Measurements from ENCODE around the gene OVOL3.

Gene OVOL3

DNA sequence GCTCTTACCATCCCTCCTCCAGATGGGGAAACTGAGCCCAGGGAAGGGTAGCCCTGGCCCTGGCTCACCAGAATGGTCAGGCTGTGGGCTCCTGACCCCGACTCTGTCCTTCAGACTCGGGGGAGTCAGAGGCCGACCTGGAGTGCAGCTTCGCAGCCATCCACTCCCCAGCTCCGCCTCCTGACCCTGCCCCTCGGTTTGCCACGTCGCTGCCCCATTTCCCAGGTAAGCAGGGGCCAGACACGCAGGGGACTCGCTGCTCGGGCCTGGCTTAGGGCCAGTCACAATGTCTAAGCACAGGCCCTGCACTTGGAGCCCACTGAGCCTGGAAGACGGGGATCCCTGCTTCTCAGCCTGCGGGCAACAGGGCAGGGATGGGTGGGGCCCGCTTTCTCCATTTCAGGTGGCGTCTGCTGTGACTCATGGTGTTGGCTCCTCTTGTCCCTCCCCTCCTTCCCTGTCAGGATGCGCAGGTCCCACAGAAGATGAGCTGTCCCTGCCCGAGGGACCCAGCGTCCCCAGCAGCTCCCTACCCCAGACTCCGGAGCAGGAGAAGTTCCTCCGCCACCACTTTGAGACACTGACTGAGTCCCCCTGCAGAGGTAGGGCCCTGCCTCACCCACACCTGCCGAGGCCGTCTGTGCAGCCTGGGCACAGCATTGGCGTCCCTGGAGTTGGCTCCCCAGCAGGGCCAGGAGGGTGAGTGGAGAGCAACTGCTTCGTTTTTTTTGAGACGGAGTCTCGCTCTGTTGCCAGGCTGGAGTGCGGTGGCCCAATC is 9.2 kb upstream of the OVOL3 start:
- no peak overlapping the region for H2BK120ac ChIP-seq (ENCODE audit: low read depth, low read length)
- H3K36me3 ChIP-seq (ENCODE audit: control insufficient read depth, insufficient read depth, low read length): peaks cover 6% of the 10 kb centered on the region
- no peak overlapping the region for H2AK5ac ChIP-seq (ENCODE audit: low read length)
- WGBS (ENCODE audit: extremely low coverage, insufficient coverage, low lambda C conversion rate): no CpG with 5 or more reads among the region's 27 CpGs
- H2BK15ac ChIP-seq (replicated peaks; ENCODE audit: low read depth): no peak overlapping the region
- no peak overlapping the region for H3K56ac ChIP-seq (ENCODE audit: low read length)
- no peak overlapping the region for H3K4ac ChIP-seq (ENCODE audit: low read depth, low read length)
- no peak overlapping the region for H3K18ac ChIP-seq (ENCODE audit: low read length)
- H3K23ac ChIP-seq (ENCODE audit: low read length): no peak overlapping the region
- DNase-seq: no peak
- no peak overlapping the region for H3K27ac ChIP-seq (ENCODE audit: low read depth, low read length)
- H3K9ac ChIP-seq (ENCODE audit: low read length): no peak overlapping the region
- H4K5ac ChIP-seq (ENCODE audit: low read length): no peak overlapping the region
- no peaks in the 10 kb centered on the region for H3K79me1 ChIP-seq (ENCODE audit: low read length)
- no peak overlapping the region for H3K4me2 ChIP-seq (ENCODE audit: low read length)
- H3K27me3 ChIP-seq (ENCODE audit: insufficient read depth, low read length, poor library complexity): no peaks in the 10 kb centered on the region
- H3K4me3 ChIP-seq (ENCODE audit: low read length): no peak overlapping the region
- no peak overlapping the region for H4K8ac ChIP-seq (ENCODE audit: low read depth, low read length)
- H3K79me2 ChIP-seq (ENCODE audit: control insufficient read depth, insufficient read depth, low read length): no peaks in the 10 kb centered on the region
- H3K4me1 ChIP-seq (ENCODE audit: control insufficient read depth, low read depth, low read length): no peaks in the 10 kb centered on the region
- no peak overlapping the region for H2BK5ac ChIP-seq (ENCODE audit: low read length)

DNA sequence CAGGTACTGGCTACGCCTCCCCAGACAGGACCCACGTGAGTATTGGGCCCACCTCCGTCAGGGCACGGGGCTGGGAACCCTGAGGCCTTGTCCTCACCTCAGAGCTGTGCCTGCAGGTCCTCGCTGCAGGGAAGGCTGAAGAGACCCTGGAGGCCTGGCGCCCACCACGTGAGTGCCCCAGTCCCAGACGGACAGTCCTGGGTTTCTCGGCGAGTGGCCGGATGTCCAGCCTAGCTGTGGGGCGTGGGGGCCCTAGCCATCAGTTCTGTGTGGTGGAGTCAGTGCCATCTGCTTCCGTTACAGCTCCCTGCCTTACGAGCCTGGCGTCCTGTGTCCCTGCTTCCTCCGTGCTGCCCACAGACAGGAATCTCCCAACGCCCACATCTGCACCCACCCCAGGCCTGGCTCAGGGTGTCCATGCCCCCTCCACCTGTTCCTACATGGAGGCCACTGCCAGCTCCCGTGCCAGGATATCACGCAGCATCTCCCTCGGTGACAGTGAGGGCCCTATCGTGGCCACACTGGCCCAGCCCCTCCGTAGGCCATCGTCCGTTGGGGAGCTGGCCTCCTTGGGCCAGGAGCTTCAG is 7.8 kb upstream of the OVOL3 start:
- no peaks in the 10 kb centered on the region for H3K79me1 ChIP-seq (ENCODE audit: low read length)
- no peak overlapping the region for H3K18ac ChIP-seq (ENCODE audit: low read length)
- no peak overlapping the region for H2BK120ac ChIP-seq (ENCODE audit: low read depth, low read length)
- no peak overlapping the region for H3K23ac ChIP-seq (ENCODE audit: low read length)
- no peaks in the 10 kb centered on the region for H3K4me1 ChIP-seq (ENCODE audit: control insufficient read depth, low read depth, low read length)
- DNase-seq: no peak
- no peak overlapping the region for H4K8ac ChIP-seq (ENCODE audit: low read depth, low read length)
- no peak overlapping the region for H3K4me3 ChIP-seq (ENCODE audit: low read length)
- no peak overlapping the region for H3K56ac ChIP-seq (ENCODE audit: low read length)
- no CpG with 5 or more reads among the region's 24 CpGs for WGBS (ENCODE audit: extremely low coverage, insufficient coverage, low lambda C conversion rate)
- peaks cover 6% of the 10 kb centered on the region for H3K36me3 ChIP-seq (ENCODE audit: control insufficient read depth, insufficient read depth, low read length)
- no peak overlapping the region for H2BK5ac ChIP-seq (ENCODE audit: low read length)
- H3K4ac ChIP-seq (ENCODE audit: low read depth, low read length): no peak overlapping the region
- H2BK15ac ChIP-seq (replicated peaks; ENCODE audit: low read depth): no peak overlapping the region
- H2AK5ac ChIP-seq (ENCODE audit: low read length): no peak overlapping the region
- H3K27ac ChIP-seq (ENCODE audit: low read depth, low read length): no peak overlapping the region
- no peak overlapping the region for H3K4me2 ChIP-seq (ENCODE audit: low read length)
- no peaks in the 10 kb centered on the region for H3K79me2 ChIP-seq (ENCODE audit: control insufficient read depth, insufficient read depth, low read length)
- no peak overlapping the region for H4K5ac ChIP-seq (ENCODE audit: low read length)
- no peaks in the 10 kb centered on the region for H3K27me3 ChIP-seq (ENCODE audit: insufficient read depth, low read length, poor library complexity)
- H3K9ac ChIP-seq (ENCODE audit: low read length): no peak overlapping the region

DNA sequence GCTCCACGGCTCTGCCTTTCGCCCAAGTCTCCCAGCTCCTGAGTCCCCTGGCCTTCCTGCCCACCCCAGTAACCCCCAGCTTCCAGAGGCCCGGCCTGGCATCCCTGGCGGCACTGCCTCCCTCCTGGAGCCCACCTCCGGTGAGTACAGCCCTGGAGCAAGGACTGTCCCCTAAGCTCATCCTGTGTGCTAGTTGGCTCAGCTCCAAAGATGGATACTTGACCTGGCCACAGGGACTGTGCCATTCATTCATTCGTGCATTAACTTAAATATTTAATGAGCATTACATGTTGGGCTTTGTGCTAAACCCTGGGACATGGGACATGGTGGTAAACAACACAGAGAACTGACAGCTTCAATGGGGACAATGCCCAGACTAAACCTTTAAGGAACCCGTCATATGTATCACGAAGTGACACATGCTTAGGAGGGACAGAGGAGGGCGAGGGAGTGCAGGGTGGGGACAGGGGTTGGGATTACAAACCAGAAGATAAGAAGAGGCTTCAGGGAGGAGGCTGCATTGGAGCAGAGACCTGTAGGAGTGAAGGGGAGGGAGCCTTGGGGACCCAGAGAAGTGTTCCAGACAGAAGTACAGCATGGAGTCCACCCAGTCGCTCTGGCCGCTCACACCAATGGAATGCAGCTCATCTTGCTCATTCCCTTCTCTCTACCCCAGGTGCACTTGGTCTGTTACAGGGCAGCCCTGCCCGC is 6.9 kb upstream of the OVOL3 start:
- Histone ChIP-seq H2AK5ac (ENCODE audit: low read length) (no peak overlapping the region), H3K27ac (ENCODE audit: low read depth, low read length) (no peak overlapping the region), H3K4ac (ENCODE audit: low read depth, low read length) (no peak overlapping the region), H3K79me1 (ENCODE audit: low read length) (no peaks in the 10 kb centered on the region), H3K9ac (ENCODE audit: low read length) (no peak overlapping the region), H3K23ac (ENCODE audit: low read length) (no peak overlapping the region), H3K4me2 (ENCODE audit: low read length) (no peak overlapping the region), H3K18ac (ENCODE audit: low read length) (no peak overlapping the region), H2BK5ac (ENCODE audit: low read length) (no peak overlapping the region), H3K36me3 (ENCODE audit: control insufficient read depth, insufficient read depth, low read length) (peaks cover 6% of the 10 kb centered on the region), H3K27me3 (ENCODE audit: insufficient read depth, low read length, poor library complexity) (no peaks in the 10 kb centered on the region), H2BK120ac (ENCODE audit: low read depth, low read length) (no peak overlapping the region), H4K5ac (ENCODE audit: low read length) (no peak overlapping the region), H4K8ac (ENCODE audit: low read depth, low read length) (no peak overlapping the region), H3K79me2 (ENCODE audit: control insufficient read depth, insufficient read depth, low read length) (no peaks in the 10 kb centered on the region), H2BK15ac (replicated peaks; ENCODE audit: low read depth) (no peak overlapping the region), H3K56ac (ENCODE audit: low read length) (no peak overlapping the region), H3K4me3 (ENCODE audit: low read length) (no peak overlapping the region), H3K4me1 (ENCODE audit: control insufficient read depth, low read depth, low read length) (no peaks in the 10 kb centered on the region)
- DNase-seq: no peak
- no CpG with 5 or more reads among the region's 12 CpGs for WGBS (ENCODE audit: extremely low coverage, insufficient coverage, low lambda C conversion rate)

- H3K18ac ChIP-seq (ENCODE audit: low read length): no peak overlapping the region
- no peak overlapping the region for H3K56ac ChIP-seq (ENCODE audit: low read length)
- H3K27ac ChIP-seq (ENCODE audit: low read depth, low read length): no peak overlapping the region
- H3K4ac ChIP-seq (ENCODE audit: low read depth, low read length): no peak overlapping the region
- H3K4me1 ChIP-seq (ENCODE audit: control insufficient read depth, low read depth, low read length): no peaks in the 10 kb centered on the region
- H3K4me3 ChIP-seq (ENCODE audit: low read length): no peak overlapping the region
- no peak for DNase-seq
- H2BK5ac ChIP-seq (ENCODE audit: low read length): no peak overlapping the region
- no peak overlapping the region for H4K8ac ChIP-seq (ENCODE audit: low read depth, low read length)
- no peak overlapping the region for H2BK120ac ChIP-seq (ENCODE audit: low read depth, low read length)
- no peak overlapping the region for H3K23ac ChIP-seq (ENCODE audit: low read length)
- H4K5ac ChIP-seq (ENCODE audit: low read length): no peak overlapping the region
- H3K79me1 ChIP-seq (ENCODE audit: low read length): no peaks in the 10 kb centered on the region
- H2AK5ac ChIP-seq (ENCODE audit: low read length): no peak overlapping the region
- H3K36me3 ChIP-seq (ENCODE audit: control insufficient read depth, insufficient read depth, low read length): peaks cover 3% of the 10 kb centered on the region
- H3K27me3 ChIP-seq (ENCODE audit: insufficient read depth, low read length, poor library complexity): no peaks in the 10 kb centered on the region
- no peaks in the 10 kb centered on the region for H3K79me2 ChIP-seq (ENCODE audit: control insufficient read depth, insufficient read depth, low read length)
- no CpG with 5 or more reads among the region's 6 CpGs for WGBS (ENCODE audit: extremely low coverage, insufficient coverage, low lambda C conversion rate)
- no peak overlapping the region for H3K9ac ChIP-seq (ENCODE audit: low read length)
- no peak overlapping the region for H3K4me2 ChIP-seq (ENCODE audit: low read length)
- no peak overlapping the region for H2BK15ac ChIP-seq (replicated peaks; ENCODE audit: low read depth)
Measured at GRCh38 chr19:36106441-36106840, 4.5 kb upstream of the OVOL3 start.

GRCh38 chr19:36106991-36107390 is 4.0 kb upstream of the OVOL3 start:
- Histone ChIP-seq H3K4ac (ENCODE audit: low read depth, low read length) (no peak overlapping the region), H3K4me2 (ENCODE audit: low read length) (no peak overlapping the region), H2BK120ac (ENCODE audit: low read depth, low read length) (no peak overlapping the region), H3K56ac (ENCODE audit: low read length) (no peak overlapping the region), H3K36me3 (ENCODE audit: control insufficient read depth, insufficient read depth, low read length) (peaks cover 3% of the 10 kb centered on the region), H2BK15ac (replicated peaks; ENCODE audit: low read depth) (no peak overlapping the region), H3K4me1 (ENCODE audit: control insufficient read depth, low read depth, low read length) (no peaks in the 10 kb centered on the region), H3K27ac (ENCODE audit: low read depth, low read length) (no peak overlapping the region), H2AK5ac (ENCODE audit: low read length) (no peak overlapping the region), H3K79me2 (ENCODE audit: control insufficient read depth, insufficient read depth, low read length) (no peaks in the 10 kb centered on the region), H3K23ac (ENCODE audit: low read length) (no peak overlapping the region), H4K8ac (ENCODE audit: low read depth, low read length) (no peak overlapping the region), H3K18ac (ENCODE audit: low read length) (no peak overlapping the region), H3K4me3 (ENCODE audit: low read length) (no peak overlapping the region), H3K27me3 (ENCODE audit: insufficient read depth, low read length, poor library complexity) (no peaks in the 10 kb centered on the region), H4K5ac (ENCODE audit: low read length) (no peak overlapping the region), H2BK5ac (ENCODE audit: low read length) (no peak overlapping the region), H3K79me1 (ENCODE audit: low read length) (no peaks in the 10 kb centered on the region), H3K9ac (ENCODE audit: low read length) (no peak overlapping the region)
- no CpG with 5 or more reads among the region's 5 CpGs for WGBS (ENCODE audit: extremely low coverage, insufficient coverage, low lambda C conversion rate)
- DNase-seq: no peak
